HEK293 (cell line): ENCODE results near the gene EPHA2.
A peak's percentile ranks its signal among the peaks of the same experiment; 100 is the strongest.

Source experiments
- BCL11B ChIP-seq: fragments of 450-650 bp; formaldehyde crosslinking; IDR thresholded peaks from 2 replicates; pipeline ENCODE4 v1.5.1; 2016; ENCODE audit warnings: low read depth, missing biosample characterization, missing genetic modification characterization
- EGR2 ChIP-seq: fragments of 450-650 bp; formaldehyde crosslinking; IDR thresholded peaks from 2 replicates; pipeline ENCODE4 v1.5.1; 2016; ENCODE audit warnings: low read depth, missing biosample characterization, missing genetic modification characterization
- KLF7 ChIP-seq: fragments of 450-650 bp; formaldehyde crosslinking; IDR thresholded peaks from 2 replicates; pipeline ENCODE4 v1.5.1; 2016; ENCODE audit warnings: missing biosample characterization, missing genetic modification characterization, borderline replicate concordance
- MEIS1 ChIP-seq: sonication (generic); formaldehyde crosslinking; IDR thresholded peaks from 2 replicates; pipeline ENCODE4 v1.8.1; 2022; ENCODE audit warnings: missing genetic modification reagents, mild to moderate bottlenecking, borderline replicate concordance
- MZF1 ChIP-seq: fragments of 450-650 bp; formaldehyde crosslinking; IDR thresholded peaks from 2 replicates; pipeline ENCODE4 v1.5.1; 2017; ENCODE audit warnings: missing biosample characterization, missing genetic modification characterization, borderline replicate concordance
- OSR2 ChIP-seq: fragments of 450-650 bp; formaldehyde crosslinking; IDR thresholded peaks from 2 replicates; pipeline ENCODE4 v1.5.1; 2016; ENCODE audit warnings: missing biosample characterization, missing genetic modification characterization
- SP3 ChIP-seq: fragments of 450-650 bp; formaldehyde crosslinking; IDR thresholded peaks from 2 replicates; pipeline ENCODE4 v1.5.1; 2016; ENCODE audit warnings: missing biosample characterization, missing genetic modification characterization
- SP7 ChIP-seq: fragments of 450-650 bp; formaldehyde crosslinking; IDR thresholded peaks from 2 replicates; pipeline ENCODE4 v1.5.1; 2016; ENCODE audit warnings: missing biosample characterization, missing genetic modification characterization
- TSHZ1 ChIP-seq: fragments of 450-650 bp; formaldehyde crosslinking; IDR thresholded peaks from 2 replicates; pipeline ENCODE4 v1.5.1; 2016; ENCODE audit warnings: missing biosample characterization, missing genetic modification characterization, borderline replicate concordance
- ZBTB1 ChIP-seq: fragments of 450-650 bp; formaldehyde crosslinking; IDR thresholded peaks from 2 replicates; pipeline ENCODE4 v1.5.1; 2016; ENCODE audit warnings: missing biosample characterization, missing genetic modification characterization
- ZBTB8A ChIP-seq: fragments of 450-650 bp; formaldehyde crosslinking; IDR thresholded peaks from 2 replicates; pipeline ENCODE4 v1.5.1; 2016; ENCODE audit warnings: missing biosample characterization, missing genetic modification characterization
- ZFP37 ChIP-seq: fragments of 450-650 bp; formaldehyde crosslinking; IDR thresholded peaks from 2 replicates; pipeline ENCODE4 v1.5.1; 2016; ENCODE audit warnings: missing biosample characterization, missing genetic modification characterization
- ZNF112 ChIP-seq: fragments of 450-650 bp; formaldehyde crosslinking; IDR thresholded peaks from 2 replicates; pipeline ENCODE4 v1.5.0; 2017; ENCODE audit warnings: missing biosample characterization, missing genetic modification characterization
- ZNF121 ChIP-seq: fragments of 450-650 bp; formaldehyde crosslinking; IDR thresholded peaks from 2 replicates; pipeline ENCODE4 v1.5.1; 2016; ENCODE audit warnings: missing biosample characterization, missing genetic modification characterization
- ZNF175 ChIP-seq: fragments of 450-650 bp; formaldehyde crosslinking; IDR thresholded peaks from 2 replicates; pipeline ENCODE4 v1.5.1; 2016; ENCODE audit warnings: missing biosample characterization, missing genetic modification characterization
- ZNF223 ChIP-seq: fragments of 450-650 bp; formaldehyde crosslinking; IDR thresholded peaks from 2 replicates; pipeline ENCODE4 v1.5.1; 2016; ENCODE audit warnings: missing biosample characterization, missing genetic modification characterization
- ZNF239 ChIP-seq: fragments of 450-650 bp; formaldehyde crosslinking; IDR thresholded peaks from 2 replicates; pipeline ENCODE4 v1.5.1; 2016; ENCODE audit warnings: missing biosample characterization, missing genetic modification characterization
- ZNF248 ChIP-seq: fragments of 450-650 bp; formaldehyde crosslinking; IDR thresholded peaks from 2 replicates; pipeline ENCODE4 v1.5.1; 2017; ENCODE audit warnings: missing biosample characterization, missing genetic modification characterization
- ZNF398 ChIP-seq: fragments of 450-650 bp; formaldehyde crosslinking; IDR thresholded peaks from 2 replicates; pipeline ENCODE4 v1.5.1; 2017; ENCODE audit warnings: missing biosample characterization, missing genetic modification characterization
- ZNF404 ChIP-seq: fragments of 450-650 bp; formaldehyde crosslinking; IDR thresholded peaks from 2 replicates; pipeline ENCODE4 v1.5.1; 2017; ENCODE audit warnings: missing biosample characterization, missing genetic modification characterization
- ZNF513 ChIP-seq: fragments of 450-650 bp; IDR thresholded peaks from 2 replicates; pipeline ENCODE4 v1.5.1; 2018; ENCODE audit warnings: missing biosample characterization, missing genetic modification characterization
- ZNF549 ChIP-seq: fragments of 450-650 bp; IDR thresholded peaks from 2 replicates; pipeline ENCODE4 v1.5.1; 2018; ENCODE audit warnings: missing biosample characterization, missing genetic modification characterization, mild to moderate bottlenecking, inconsistent platforms, moderate library complexity
- ZNF596 ChIP-seq: fragments of 450-650 bp; IDR thresholded peaks from 2 replicates; pipeline ENCODE4 v1.5.0; 2018; ENCODE audit warnings: missing biosample characterization, mild to moderate bottlenecking, missing genetic modification characterization, moderate library complexity
- ZNF664 ChIP-seq: fragments of 450-650 bp; formaldehyde crosslinking; IDR thresholded peaks from 2 replicates; pipeline ENCODE4 v1.5.1; 2016; ENCODE audit warnings: missing biosample characterization, missing genetic modification characterization
- ZNF677 ChIP-seq: fragments of 450-650 bp; IDR thresholded peaks from 2 replicates; pipeline ENCODE4 v1.5.0; 2018; ENCODE audit warnings: missing biosample characterization, mild to moderate bottlenecking, missing genetic modification characterization, moderate library complexity
- ZNF76 ChIP-seq: fragments of 450-650 bp; formaldehyde crosslinking; IDR thresholded peaks from 2 replicates; pipeline ENCODE4; 2016; ENCODE audit warnings: low read depth, missing biosample characterization, missing genetic modification characterization, borderline replicate concordance
- ZNF785 ChIP-seq: fragments of 450-650 bp; formaldehyde crosslinking; IDR thresholded peaks from 2 replicates; pipeline ENCODE4 v1.5.1; 2016; ENCODE audit warnings: missing biosample characterization, missing genetic modification characterization
- TF ChIP-seq, protein P1 (sequence below): fragments of 450-650 bp; formaldehyde crosslinking; IDR thresholded peaks from 2 replicates; pipeline ENCODE4 v1.5.1; 2016; ENCODE audit warnings: missing biosample characterization, missing genetic modification characterization
- TF ChIP-seq, protein P2 (sequence below): fragments of 450-650 bp; formaldehyde crosslinking; IDR thresholded peaks from 2 replicates; pipeline ENCODE4 v1.5.1; 2016; ENCODE audit warnings: missing biosample characterization, missing genetic modification characterization, borderline replicate concordance

EPHA2 gene

GRCh38 chr1:16120940-16121410, 34.9 kb downstream of the EPHA2 start (continued):
- TF ChIP-seq ZFP37 (tag by site-specific recombination) (no peak), ZNF664 (no peak), ZNF404 (tag by site-specific recombination) (no peak), ZBTB1 (tag by site-specific recombination) (0 out of 2 replicates have a peak, but pooled peaks have one; percentile 7), BCL11B (tag by site-specific recombination) (peak; percentile 57; the same call in 1 of the 2 replicates), ZNF677 (tag by site-specific recombination) (no peak), MEIS1 (no peak), ZNF76 (no peak), MZF1 (tag by site-specific recombination) (0 out of 2 replicates have a peak, but pooled peaks have one; percentile 55), ZNF121 (tag by site-specific recombination) (no peak), ZNF398 (tag by site-specific recombination) (no peak; the same call in 1 of the 2 replicates), ZNF785 (no peak), ZBTB8A (tag by site-specific recombination) (peak; percentile 65), TSHZ1 (tag by site-specific recombination) (peak; percentile 91), ZNF513 (tag by site-specific recombination) (peak; percentile 58), SP7 (tag by site-specific recombination) (peak; percentile 73), SP3 (tag by site-specific recombination) (no peak; the same call in 1 of the 2 replicates), ZNF223 (tag by site-specific recombination) (no peak), ZNF549 (tag by site-specific recombination) (no peak), ZNF239 (tag by site-specific recombination) (no peak), EGR2 (tag by site-specific recombination) (no peak), ZNF112 (tag by site-specific recombination) (no peak), OSR2 (peak; percentile 91), ZNF248 (no peak), ZNF175 (tag by site-specific recombination) (no peak), KLF7 (tag by site-specific recombination) (peak; percentile 77; the same call in 1 of the 2 replicates), ZNF596 (no peak)
- TF ChIP-seq, protein P1, sequence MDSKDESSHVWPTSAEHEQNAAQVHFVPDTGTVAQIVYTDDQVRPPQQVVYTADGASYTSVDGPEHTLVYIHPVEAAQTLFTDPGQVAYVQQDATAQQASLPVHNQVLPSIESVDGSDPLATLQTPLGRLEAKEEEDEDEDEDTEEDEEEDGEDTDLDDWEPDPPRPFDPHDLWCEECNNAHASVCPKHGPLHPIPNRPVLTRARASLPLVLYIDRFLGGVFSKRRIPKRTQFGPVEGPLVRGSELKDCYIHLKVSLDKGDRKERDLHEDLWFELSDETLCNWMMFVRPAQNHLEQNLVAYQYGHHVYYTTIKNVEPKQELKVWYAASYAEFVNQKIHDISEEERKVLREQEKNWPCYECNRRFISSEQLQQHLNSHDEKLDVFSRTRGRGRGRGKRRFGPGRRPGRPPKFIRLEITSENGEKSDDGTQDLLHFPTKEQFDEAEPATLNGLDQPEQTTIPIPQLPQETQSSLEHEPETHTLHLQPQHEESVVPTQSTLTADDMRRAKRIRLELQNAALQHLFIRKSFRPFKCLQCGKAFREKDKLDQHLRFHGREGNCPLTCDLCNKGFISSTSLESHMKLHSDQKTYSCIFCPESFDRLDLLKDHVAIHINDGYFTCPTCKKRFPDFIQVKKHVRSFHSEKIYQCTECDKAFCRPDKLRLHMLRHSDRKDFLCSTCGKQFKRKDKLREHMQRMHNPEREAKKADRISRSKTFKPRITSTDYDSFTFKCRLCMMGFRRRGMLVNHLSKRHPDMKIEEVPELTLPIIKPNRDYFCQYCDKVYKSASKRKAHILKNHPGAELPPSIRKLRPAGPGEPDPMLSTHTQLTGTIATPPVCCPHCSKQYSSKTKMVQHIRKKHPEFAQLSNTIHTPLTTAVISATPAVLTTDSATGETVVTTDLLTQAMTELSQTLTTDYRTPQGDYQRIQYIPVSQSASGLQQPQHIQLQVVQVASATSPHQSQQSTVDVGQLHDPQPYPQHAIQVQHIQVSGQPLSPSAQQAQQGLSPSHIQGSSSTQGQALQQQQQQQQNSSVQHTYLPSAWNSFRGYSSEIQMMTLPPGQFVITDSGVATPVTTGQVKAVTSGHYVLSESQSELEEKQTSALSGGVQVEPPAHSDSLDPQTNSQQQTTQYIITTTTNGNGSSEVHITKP (tag by site-specific recombination) = no peak
- TF ChIP-seq, protein P2, sequence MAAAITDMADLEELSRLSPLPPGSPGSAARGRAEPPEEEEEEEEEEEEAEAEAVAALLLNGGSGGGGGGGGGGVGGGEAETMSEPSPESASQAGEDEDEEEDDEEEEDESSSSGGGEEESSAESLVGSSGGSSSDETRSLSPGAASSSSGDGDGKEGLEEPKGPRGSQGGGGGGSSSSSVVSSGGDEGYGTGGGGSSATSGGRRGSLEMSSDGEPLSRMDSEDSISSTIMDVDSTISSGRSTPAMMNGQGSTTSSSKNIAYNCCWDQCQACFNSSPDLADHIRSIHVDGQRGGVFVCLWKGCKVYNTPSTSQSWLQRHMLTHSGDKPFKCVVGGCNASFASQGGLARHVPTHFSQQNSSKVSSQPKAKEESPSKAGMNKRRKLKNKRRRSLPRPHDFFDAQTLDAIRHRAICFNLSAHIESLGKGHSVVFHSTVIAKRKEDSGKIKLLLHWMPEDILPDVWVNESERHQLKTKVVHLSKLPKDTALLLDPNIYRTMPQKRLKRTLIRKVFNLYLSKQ (tag by site-specific recombination) = no peak
